H1 (cell line): ENCODE data around the gene NADK2. TPM values are rescaled to one million over a fixed set of nuclear protein-coding genes. Genes with fewer than 3 reads are reported as not detected.

Experiments
- CTCF ChIA-PET: fragments of 300-600 bp; sonication (Branson Sonifier 250); formaldehyde crosslinking; loops from one replicate; lab custom pipeline; 2021; ENCODE audit not compliant: partially characterized antibody; lab: Charles Lee
- POLR2A ChIA-PET: fragments of 300-600 bp; sonication (Branson Sonifier 250); formaldehyde crosslinking; loops from one replicate; lab custom pipeline; 2021; ENCODE audit warnings: inconsistent platforms; ENCODE audit not compliant: partially characterized antibody; lab: Charles Lee
- DNase-seq, 2 experiments: peaks; one replicate each; pipeline versions ENCODE4 v3.0.0 to v3.0.0-alpha.2; 2010 to 2022; ENCODE audit warnings: low spot score in 2 of 2, low read depth in 1 of 2, mixed read lengths in 1 of 2
- FAIRE-seq: peaks from 2 replicates; lab custom pipeline; 2011; peaks lifted over from hg19 to GRCh38; lab: Jason Lieb, UNC
- H2AFZ ChIP-seq: 2 replicates; pipeline ENCODE4 v1.8.1; 2012; ENCODE audit warnings: low read length, inconsistent platforms
- H2AK5ac ChIP-seq: 2 replicates; pipeline ENCODE4 v1.6.1; 2013; ENCODE audit warnings: low read depth, low read length
- H2BK120ac ChIP-seq: replicated peaks from 2 replicates; pipeline ENCODE3; 2013; ENCODE audit warnings: low read depth, low read length, inconsistent platforms
- H2BK12ac ChIP-seq: 2 replicates; pipeline ENCODE4 v1.6.1; 2013; ENCODE audit warnings: low read depth, low read length
- H2BK15ac ChIP-seq: 2 replicates; pipeline ENCODE4 v1.6.1; 2013; ENCODE audit warnings: low read length
- H2BK20ac ChIP-seq: 2 replicates; pipeline ENCODE4 v1.6.1; 2013; ENCODE audit warnings: low read length
- H2BK5ac ChIP-seq: 2 replicates; pipeline ENCODE4 v1.6.1; 2013; ENCODE audit warnings: low read depth, low read length
- H3K14ac ChIP-seq: 2 replicates; pipeline ENCODE4 v1.6.1; 2013; ENCODE audit warnings: inconsistent platforms; ENCODE audit not compliant: insufficient read length
- H3K18ac ChIP-seq: 2 replicates; pipeline ENCODE4 v1.6.1; 2013; ENCODE audit warnings: low read length; ENCODE audit errors: extremely low read depth
- H3K23ac ChIP-seq: 2 replicates; pipeline ENCODE4 v1.6.1; 2013; ENCODE audit warnings: inconsistent platforms; ENCODE audit not compliant: insufficient read length
- H3K23me2 ChIP-seq: 2 replicates; pipeline ENCODE4 v1.6.1; 2013; ENCODE audit warnings: low read depth, low read length
- H3K27ac ChIP-seq: 2 replicates; pipeline ENCODE4 v1.6.1; 2011; ENCODE audit warnings: low read depth, low read length, inconsistent platforms
- H3K27me3 ChIP-seq, 4 experiments: replicated peaks in 1 of 4; 1 replicate in 1 of 4; 2 replicates in 3 of 4; pipeline versions ENCODE4 v1.6.1 to v1.8.1; 2011 to 2013; ENCODE audit warnings: low read length in 3 of 4, mild to moderate bottlenecking in 3 of 4, inconsistent platforms in 2 of 4, mixed read lengths in 2 of 4, moderate library complexity in 1 of 4; ENCODE audit not compliant: control insufficient read depth in 3 of 4, insufficient read depth in 3 of 4; ENCODE audit errors: extremely low read depth in 1 of 4
- H3K36me3 ChIP-seq, 4 experiments: 2 replicates each; pipeline versions ENCODE4 v1.6.1 to v1.8.1; 2011 to 2013; ENCODE audit warnings: mild to moderate bottlenecking in 4 of 4, low read length in 3 of 4, moderate library complexity in 2 of 4, control low read depth in 1 of 4, inconsistent platforms in 1 of 4; ENCODE audit not compliant: insufficient read depth in 4 of 4, control insufficient read depth in 2 of 4
- H3K4ac ChIP-seq: replicated peaks from 2 replicates; pipeline ENCODE3; 2013; ENCODE audit warnings: low read length, low read depth, mixed read lengths, inconsistent platforms; ENCODE audit not compliant: insufficient read length
- H3K4me1 ChIP-seq, 4 experiments: replicated peaks in 1 of 4; 1 replicate in 1 of 4; 2 replicates in 3 of 4; pipeline versions ENCODE4 v1.6.1 to v1.8.1; 2011 to 2013; ENCODE audit warnings: low read length in 3 of 4, inconsistent platforms in 2 of 4, mixed read lengths in 1 of 4; ENCODE audit not compliant: insufficient read depth in 4 of 4, control insufficient read depth in 3 of 4
- H3K4me2 ChIP-seq, 2 experiments: 2 replicates each; pipeline versions ENCODE4 v1.6.1 to v1.8.1; 2011 to 2013; ENCODE audit warnings: low read depth in 2 of 2, low read length in 2 of 2, control low read depth in 1 of 2, inconsistent platforms in 1 of 2, mild to moderate bottlenecking in 1 of 2; ENCODE audit not compliant: insufficient read depth in 1 of 2
- H3K4me3 ChIP-seq, 4 experiments: fragments of 200-600, 300-600 bp in 1 of 4; sonication (generic), shearing (Covaris generic), sonication (Bioruptor Twin) in 1 of 4; 2 replicates each; pipeline versions ENCODE4 v1.5.1 to v1.8.1; 2011 to 2016; ENCODE audit warnings: low read length in 4 of 4, low read depth in 3 of 4, control low read depth in 2 of 4, inconsistent platforms in 2 of 4, mild to moderate bottlenecking in 2 of 4, mixed read lengths in 1 of 4, moderate library complexity in 1 of 4; ENCODE audit not compliant: insufficient read depth in 2 of 4; ENCODE audit errors: extremely low read depth in 1 of 4
- H3K56ac ChIP-seq: replicated peaks from 2 replicates; pipeline ENCODE3; 2013; ENCODE audit warnings: low read depth, mild to moderate bottlenecking, mixed read lengths, low read length, inconsistent platforms; ENCODE audit not compliant: insufficient read length
- H3K79me1 ChIP-seq: 2 replicates; pipeline ENCODE4 v1.6.1; 2013; ENCODE audit warnings: low read depth, low read length, control low read depth
- H3K79me2 ChIP-seq, 2 experiments: 2 replicates each; pipeline versions ENCODE4 v1.6.1 to v1.8.1; 2012 to 2013; ENCODE audit warnings: low read length in 2 of 2, mild to moderate bottlenecking in 2 of 2, inconsistent platforms in 1 of 2; ENCODE audit not compliant: insufficient read depth in 2 of 2, control insufficient read depth in 1 of 2
- H3K9ac ChIP-seq, 4 experiments: replicated peaks in 1 of 4; 1 replicate in 1 of 4; 2 replicates in 3 of 4; pipeline versions ENCODE4 v1.6.1 to v1.8.1; 2011 to 2013; ENCODE audit warnings: low read depth in 3 of 4, low read length in 3 of 4, control low read depth in 2 of 4, mild to moderate bottlenecking in 2 of 4, moderate library complexity in 2 of 4, inconsistent platforms in 1 of 4; ENCODE audit errors: extremely low read depth in 1 of 4
- H3K9me3 ChIP-seq, 2 experiments: 2 replicates each; pipeline versions ENCODE4 v1.6.1 to v1.8.1; 2012 to 2013; ENCODE audit warnings: mild to moderate bottlenecking in 2 of 2, moderate library complexity in 2 of 2, control low read depth in 1 of 2, inconsistent platforms in 1 of 2, low read depth in 1 of 2, low read length in 1 of 2, mixed read lengths in 1 of 2; ENCODE audit not compliant: insufficient read depth in 2 of 2
- H4K20me1 ChIP-seq, 2 experiments: replicated peaks in 1 of 2; 2 replicates each; pipeline versions ENCODE3 to v1.8.1; 2011 to 2013; ENCODE audit warnings: inconsistent platforms in 2 of 2, low read length in 2 of 2, mild to moderate bottlenecking in 1 of 2; ENCODE audit not compliant: insufficient read depth in 2 of 2, control insufficient read depth in 1 of 2
- H4K5ac ChIP-seq: 2 replicates; pipeline ENCODE4 v1.6.1; 2013; ENCODE audit warnings: low read length, low read depth, mixed read lengths, inconsistent platforms; ENCODE audit not compliant: insufficient read length
- H4K8ac ChIP-seq: 2 replicates; pipeline ENCODE4 v1.8.0; 2013; ENCODE audit warnings: mild to moderate bottlenecking, moderate library complexity, low read length, inconsistent platforms; ENCODE audit not compliant: insufficient read depth; ENCODE audit errors: extremely low read depth
- H4K91ac ChIP-seq: replicated peaks from 2 replicates; pipeline ENCODE3; 2013; ENCODE audit warnings: low read length, mixed read lengths, inconsistent platforms; ENCODE audit not compliant: insufficient read length
- CHD1 ChIP-seq: IDR thresholded peaks from 2 replicates; pipeline ENCODE4 v1.6.1; 2012; ENCODE audit warnings: low read depth, low read length, improper control_type of control experiment
- CREB1 ChIP-seq: IDR thresholded peaks from 2 replicates; pipeline ENCODE4 v1.6.1; 2012; ENCODE audit warnings: inconsistent platforms
- RNF2 ChIP-seq: fragments of 200-900, 300-1000 bp; sonication (generic); IDR thresholded peaks from 2 replicates; pipeline ENCODE4 v1.7.1; 2016; ENCODE audit warnings: borderline replicate concordance, low read depth, mild to moderate bottlenecking, antibody characterized with exemption, low read length; ENCODE audit not compliant: poor library complexity, severe bottlenecking; ENCODE audit errors: missing control alignments
- WGBS, 2 experiments: shearing (Covaris generic) in 1 of 2; methylation state at CpG; one replicate each; pipeline versions ENCODE4 v1.1.6 to v1.1.7; 2013 to 2015; ENCODE audit warnings: low lambda C conversion rate in 2 of 2, mixed read lengths in 2 of 2, inconsistent platforms in 1 of 2, low coverage in 1 of 2, missing lambda C conversion rate in 1 of 2; ENCODE audit not compliant: insufficient replicate concordance in 2 of 2, insufficient coverage in 1 of 2, insufficient read length in 1 of 2; ENCODE audit errors: extremely low coverage in 1 of 2, missing lambda C conversion rate in 1 of 2; 5-methylcytosine and 5-hydroxymethylcytosine counted together
- polyA plus RNA-seq, 7 experiments: library from polyadenylated mRNA; depleted of rRNA in 3 of 7; stranded (reverse) in 5 of 7; unstranded in 2 of 7; fragments of >200 nt in 5 of 7; fragments of 200-250 nt in 2 of 7; gene quantifications; 1 replicate in 5 of 7; 2 replicates in 1 of 7; 4 replicates in 1 of 7; pipeline versions ENCODE4 v1.2.1 to v1.2.3, GENCODE V29; 2011 to 2013; ENCODE audit warnings: missing spikeins in 2 of 7, mixed read lengths in 2 of 7
- total RNA-seq: library from RNA; stranded (reverse); fragmentation: NEBNext Ultra II Directional; extraction: Animal tissue kit (Norgen Biotek cat#: 25700); gene quantifications from 2 replicates; pipeline ENCODE4 v1.2.1, GENCODE V29; 2021

The NADK2 gene
- total and polyA plus RNA-seq, 2 of the 8 experiments (the other 6 are each of a cell fraction or from before 2014, with no cell fraction given), result 3.4 to 16.1 TPM

DNA sequence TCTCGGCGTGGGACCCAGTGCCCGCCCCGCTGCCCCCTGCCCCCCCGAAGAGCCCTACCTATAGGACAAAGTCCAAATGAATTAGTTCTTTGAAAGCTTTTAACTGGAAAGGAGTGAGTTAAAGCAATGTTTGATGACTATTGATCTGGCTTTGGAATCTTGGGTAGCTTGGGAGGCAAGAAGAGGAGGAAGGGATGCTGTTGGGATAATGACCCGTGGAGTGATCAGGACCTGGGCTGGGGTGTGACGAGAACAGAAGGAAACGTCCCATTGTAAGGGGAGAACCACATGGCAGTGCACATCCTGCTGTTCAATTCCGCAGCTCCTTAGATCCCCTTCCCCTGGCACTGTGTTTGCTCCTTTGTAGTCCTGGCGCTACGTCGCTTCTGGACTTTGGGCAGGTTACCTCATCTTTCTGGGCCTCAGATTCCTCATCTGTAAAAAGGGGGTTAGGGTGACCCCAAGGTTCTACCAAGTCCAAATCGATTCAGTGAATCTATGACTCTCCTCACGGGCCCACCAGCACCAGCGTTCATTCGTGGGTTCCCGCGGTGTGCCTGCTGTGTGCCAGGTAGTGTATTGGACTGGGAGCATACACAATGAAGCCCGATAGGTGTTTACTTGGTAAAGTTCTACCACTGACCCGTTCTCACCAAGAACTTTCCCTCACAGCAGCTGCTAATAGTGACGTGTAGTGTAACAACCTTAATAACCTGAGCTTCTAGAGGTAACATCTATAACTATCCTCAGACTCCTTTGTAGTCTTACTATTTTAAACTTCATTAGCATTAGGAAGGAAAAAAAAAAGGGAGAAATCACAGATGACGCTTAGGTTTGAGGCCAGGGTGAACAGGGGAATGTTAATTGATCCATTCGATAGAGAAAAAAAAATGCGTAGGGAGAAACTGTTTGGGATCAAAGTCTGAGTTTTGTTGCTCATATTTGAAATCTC, 1.1 kb upstream of the NADK2 start:
- Histone ChIP-seq H3K4ac (no peak overlapping the region), H2BK5ac (peak overlapping the region; percentile 32), H3K79me2 (0 out of 4 replicates have a peak, but pooled peaks cover 0 to 2% of the 10 kb centered on the region in 2 experiments), H4K5ac (peak overlapping the region; percentile 40), H3K23ac (no peak overlapping the region), H4K91ac (peak overlapping the region; percentile 70), H3K9ac (peak overlapping the region in 3 of 4 experiments; percentile 45 to 48 (median 47); a peak in 4 of 7 replicates), H2BK12ac (peak overlapping the region; percentile 95), H2BK120ac (no peak overlapping the region), H3K27ac (no peak overlapping the region; the same call in 1 of the 2 replicates), H3K79me1 (no peaks in the 10 kb centered on the region), H3K4me3 (peak overlapping the region in 2 of 4 experiments; percentile 76 to 91; a peak in 4 of 8 replicates)
- ChIA-PET POLR2A (interaction anchor here (0.5 to 1.8 kb wide), 8 partner anchors 10 to 334 kb away, joined by 3 to 8 read pairs (median 4); no protein-coding TSS in a partner anchor), CTCF (interaction anchor here (1.0 to 3.0 kb wide), 14 partner anchors 9 to 453 kb away, joined by 3 to 16 read pairs (median 4); no protein-coding TSS in a partner anchor)
- TF ChIP-seq CREB1 (no peak), CHD1 (no peak), RNF2 (peak; percentile 22)
- TF ChIP-seq, all 59 proteins: peak for 1
- no peak for DNase-seq
- H3K23me2 ChIP-seq, result peaks cover 2% of the 10 kb centered on the region; the same call in 1 of the 2 replicates
- 73% methylated on average over 24 of the region's 24 CpGs; no CpG with 5 or more reads in 1 of the 2 experiments for WGBS, 2 experiments
- peak overlapping the region; percentile 95; the same call in 1 of the 2 replicates for H2AK5ac ChIP-seq
- peak overlapping the region; percentile 78; the same call in 1 of the 2 replicates for H3K18ac ChIP-seq
- H2BK15ac ChIP-seq, result peak overlapping the region; percentile 95; the same call in 1 of the 2 replicates
- peaks cover 1 to 12% (median 6%) of the 10 kb centered on the region in 4 experiments for H3K27me3 ChIP-seq
- H2BK20ac ChIP-seq, result no peak overlapping the region
- no peaks in the 10 kb centered on the region for H4K20me1 ChIP-seq
- peak overlapping the region; percentile 90; the same call in 1 of the 2 replicates for H4K8ac ChIP-seq
- no peaks in the 10 kb centered on the region for H3K36me3 ChIP-seq
- H3K4me2 ChIP-seq, result peak overlapping the region; percentile 65 to 72
- no peak for FAIRE-seq
- H3K9me3 ChIP-seq, result no peaks in the 10 kb centered on the region
- peaks cover 3 to 4% (median 3%) of the 10 kb centered on the region in 4 experiments; a peak in 5 of 7 replicates for H3K4me1 ChIP-seq
- peak overlapping the region; percentile 52; the same call in 1 of the 2 replicates for H2AFZ ChIP-seq
- no peak overlapping the region for H3K14ac ChIP-seq
- H3K56ac ChIP-seq, result no peak overlapping the region
